ENCODE measurements around the gene ATP9B.

- no peak for TF ChIP-seq ZFP30 (CRISPR knock-in tag; IDR thresholded peaks at IDR 0.05)
- TF ChIP-seq BACH2 (CRISPR knock-in tag; IDR thresholded peaks at IDR 0.05; ENCODE audit: borderline replicate concordance): no peak
- TF ChIP-seq OSR1 (CRISPR knock-in tag; IDR thresholded peaks at IDR 0.05): no peak
- TF ChIP-seq ZNF565 (CRISPR knock-in tag; conservative IDR thresholded peaks at IDR 0.05; ENCODE audit: low read depth): no peak
- no peak for TF ChIP-seq ISL1 (CRISPR knock-in tag; IDR thresholded peaks at IDR 0.05)
- TF ChIP-seq GLIS3 (CRISPR knock-in tag; IDR thresholded peaks at IDR 0.05): no peak
Measured at GRCh38 chr18:79317703-79318102, 248.5 kb downstream of the ATP9B start.
